ENCODE data around the gene MAP3K14. TPM values are rescaled to one million over a fixed set of nuclear protein-coding genes. Genes with fewer than 3 reads are reported as not detected.

The MAP3K14 gene
- total and polyA plus RNA-seq, 10 of the 15 experiments (the other 5 are each of a cell fraction or from before 2014, with no cell fraction given): 2.1 to 33.3 (median 19.7) TPM

DNA sequence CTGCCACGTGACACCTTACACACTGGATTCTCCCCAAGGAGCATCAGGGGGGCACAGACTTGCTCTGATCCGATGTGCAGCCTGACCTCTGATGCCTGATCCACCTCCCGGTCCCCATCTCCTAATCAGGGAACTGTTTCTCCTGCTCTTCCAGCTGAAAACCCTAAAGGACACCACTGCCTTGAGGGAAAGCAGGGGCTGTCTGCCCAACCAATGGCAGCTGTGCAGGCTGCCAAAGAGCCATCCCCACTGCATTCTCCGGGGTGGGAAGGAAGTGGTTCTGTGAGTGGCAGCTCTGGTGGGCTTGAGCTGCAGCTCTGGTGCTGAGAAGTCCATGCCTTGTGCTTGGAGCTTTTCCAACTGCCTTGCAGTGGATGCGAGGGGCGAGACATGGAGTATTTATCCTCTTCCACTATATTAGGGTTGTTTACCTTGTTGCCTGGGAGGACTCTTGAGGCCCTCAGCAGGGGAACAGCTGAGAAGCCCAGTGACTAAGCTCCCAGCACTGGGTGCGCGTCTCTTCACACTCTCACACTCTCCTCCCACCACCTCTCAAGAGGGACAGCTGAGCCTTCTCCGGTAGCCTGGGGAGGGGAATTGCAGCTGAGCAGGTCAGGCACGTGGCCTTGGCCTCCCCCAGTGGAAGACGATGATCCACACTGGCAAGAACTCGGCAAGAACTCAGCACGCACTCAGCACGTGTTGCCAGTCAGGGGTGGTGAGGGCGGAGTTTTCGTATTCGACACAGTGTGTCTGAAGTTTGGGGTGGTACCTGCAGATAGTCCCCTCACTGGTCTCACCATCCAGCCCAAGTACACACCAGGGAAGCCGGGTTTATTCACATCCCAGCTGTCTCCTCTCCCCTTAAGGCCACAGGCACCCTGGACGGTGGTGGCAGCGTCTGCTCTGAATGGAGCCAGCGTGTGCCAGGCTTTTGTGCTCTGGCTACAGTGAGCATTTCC, 33.9 kb downstream of the MAP3K14 start:
- in situ Hi-C loops (cut with MboI) (no loop called here), intact Hi-C loops (cut with micrococcal nuclease; ENCODE audit: unreplicated experiment) (no loop called here)
- Histone ChIP-seq H3K27me3 (replicated peaks in 1 of 2; ENCODE audit: control insufficient read depth in 2 of 2, insufficient read depth in 2 of 2, low read length in 1 of 2) (no peaks in the 10 kb centered on the region), H3K4me1 (ENCODE audit: control insufficient read depth, insufficient read depth, low read length) (no peaks in the 10 kb centered on the region), H3K9me3 (replicated peaks; ENCODE audit: control insufficient read depth, insufficient read depth, low read length) (no peaks in the 10 kb centered on the region), H3K4me3 (no peak overlapping the region), H3K9ac (ENCODE audit: control insufficient read depth, insufficient read depth, low read length) (no peak overlapping the region), H4K20me1 (ENCODE audit: control insufficient read depth, insufficient read depth) (no peaks in the 10 kb centered on the region), H3K36me3 (ENCODE audit: control insufficient read depth in 2 of 2, insufficient read depth in 2 of 2, low read length in 1 of 2) (peaks cover 41 to 43% of the 10 kb centered on the region in 2 experiments), H3K79me2 (ENCODE audit: control insufficient read depth, insufficient read depth, low read length) (no peaks in the 10 kb centered on the region), H3K27ac (ENCODE audit: control insufficient read depth, insufficient read depth) (no peak overlapping the region), H2AFZ (ENCODE audit: control insufficient read depth, low read depth, low read length) (no peak overlapping the region), H3K4me2 (ENCODE audit: control insufficient read depth, insufficient read depth) (no peak overlapping the region)
- POLR2A ChIA-PET: interaction anchor here (0.9 to 1.0 kb wide), 2 partner anchors 9 to 32 kb away, joined by 3 to 4 read pairs; no protein-coding TSS in a partner anchor
- 86% methylated on average over 21 of the region's 21 CpGs for WGBS (ENCODE audit: insufficient coverage, insufficient replicate concordance, low lambda C conversion rate, missing lambda C conversion rate)
- RAD21 ChIA-PET (ENCODE audit: unreplicated experiment): interaction anchor here (0.9 to 3.3 kb wide), 6 partner anchors 24 to 105 kb away, joined by 3 to 15 read pairs (median 4); partner anchors contain the start of gene MAP3K14
- DNase-seq (ENCODE audit: low read depth, low spot score) (no peak), FAIRE-seq (no peak), ATAC-seq (no peak)
- TF ChIP-seq POLR2AphosphoS2 (IDR thresholded peaks at IDR 0.05; ENCODE audit: low read depth, low read length) (peak; percentile 12; the same call in 1 of the 2 replicates), CHD1 (IDR thresholded peaks at IDR 0.05; ENCODE audit: low read depth, low read length) (no peak)
- BruUV-seq (replicated peaks): TSS peak; percentile 7
- CTCF ChIA-PET: interaction anchor here (0.6 to 3.2 kb wide), 10 partner anchors 16 to 266 kb away, joined by 3 to 15 read pairs (median 4); partner anchors contain the start of genes ACBD4 and MAP3K14
- SMC1A ChIA-PET (ENCODE audit: uncharacterized antibody, unreplicated experiment): interaction anchor here (0.9 to 2.2 kb wide), 6 partner anchors 10 to 103 kb away, joined by 3 to 11 read pairs (median 4); partner anchors contain the start of gene MAP3K14

DNA sequence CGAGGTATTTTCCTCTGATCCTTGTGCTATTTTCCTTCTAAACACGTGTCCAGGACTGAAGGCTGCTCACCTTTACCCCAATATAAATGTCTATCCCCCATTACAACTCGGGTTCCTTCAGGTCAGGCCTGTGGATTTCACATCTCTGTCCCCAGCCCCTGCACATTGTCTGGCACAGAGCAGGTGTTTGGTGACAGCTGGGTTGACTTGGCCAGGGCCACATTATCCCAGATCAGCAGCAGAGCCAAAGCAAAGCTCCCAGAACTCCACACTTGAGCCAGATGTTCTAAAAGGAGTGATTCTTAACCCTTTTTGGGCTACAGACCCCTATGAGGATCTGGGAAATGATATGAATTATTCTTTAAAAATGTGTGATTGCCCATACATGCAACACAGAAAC, 36.9 kb downstream of the MAP3K14 start:
- SMC1A ChIA-PET (ENCODE audit: uncharacterized antibody, unreplicated experiment): interaction anchor here (1.7 kb wide), 1 partner anchor 105 kb away, joined by 4 read pairs; no protein-coding TSS in a partner anchor
- Histone ChIP-seq H4K20me1 (ENCODE audit: control insufficient read depth, insufficient read depth) (no peaks in the 10 kb centered on the region), H3K79me2 (ENCODE audit: control insufficient read depth, insufficient read depth, low read length) (no peaks in the 10 kb centered on the region), H3K27me3 (replicated peaks in 1 of 2; ENCODE audit: control insufficient read depth in 2 of 2, insufficient read depth in 2 of 2, low read length in 1 of 2) (no peaks in the 10 kb centered on the region), H3K9me3 (replicated peaks; ENCODE audit: control insufficient read depth, insufficient read depth, low read length) (no peaks in the 10 kb centered on the region), H3K36me3 (ENCODE audit: control insufficient read depth in 2 of 2, insufficient read depth in 2 of 2, low read length in 1 of 2) (peaks cover 22 to 23% of the 10 kb centered on the region in 2 experiments), H3K9ac (ENCODE audit: control insufficient read depth, insufficient read depth, low read length) (no peak overlapping the region), H3K4me3 (no peak overlapping the region), H3K4me2 (ENCODE audit: control insufficient read depth, insufficient read depth) (no peak overlapping the region), H2AFZ (ENCODE audit: control insufficient read depth, low read depth, low read length) (no peak overlapping the region), H3K4me1 (ENCODE audit: control insufficient read depth, insufficient read depth, low read length) (peaks cover 4% of the 10 kb centered on the region; the same call in 1 of the 2 replicates), H3K27ac (ENCODE audit: control insufficient read depth, insufficient read depth) (no peak overlapping the region)
- RAD21 ChIA-PET (ENCODE audit: unreplicated experiment): interaction anchor here (6.2 kb wide), 1 partner anchor 103 kb away, joined by 150 read pairs; no protein-coding TSS in a partner anchor
- CTCF ChIA-PET: interaction anchor here (1.3 to 6.2 kb wide), 2 partner anchors 32 to 44 kb away, joined by 3 to 194 read pairs; partner anchors contain the start of gene MAP3K14
- WGBS (ENCODE audit: insufficient coverage, insufficient replicate concordance, low lambda C conversion rate, missing lambda C conversion rate): 98% methylated on average over 3 of the region's 3 CpGs
- intact Hi-C loops (cut with micrococcal nuclease; ENCODE audit: unreplicated experiment): loop anchor here (5.0 kb wide), 1 partner anchor 58 kb away; the partner anchor contains the start of gene FMNL1
- in situ Hi-C loops (cut with MboI): loop anchor here (5.0 kb wide), 1 partner anchor 107 kb away; no protein-coding TSS in a partner anchor
- POLR2A ChIA-PET: interaction anchor here (0.7 kb wide), 1 partner anchor 130 kb away, joined by 5 read pairs; no protein-coding TSS in a partner anchor
- DNase-seq (ENCODE audit: low read depth, low spot score) (no peak), ATAC-seq (no peak), FAIRE-seq (no peak)
- no TSS peak for BruUV-seq (replicated peaks)
- TF ChIP-seq ETV6 (conservative IDR thresholded peaks at IDR 0.05 in 1 of 2, IDR thresholded peaks at IDR 0.05 in 1 of 2; ENCODE audit: borderline replicate concordance in 1 of 2, low read depth in 1 of 2): no peak
- TF ChIP-seq STAT1 (conservative IDR thresholded peaks at IDR 0.05): no peak

Measured in GM12878 (cell line).